NCI-H146 (cell line): ENCODE data around the gene SGCD.

Source experiments
- DNase-seq: peaks from one replicate; lab custom pipeline; 2025; lab: John Stamatoyannopoulos, UW

Gene SGCD

GRCh38 chr5:156361436-156362109 lies 34.6 kb downstream of the SGCD start:
- no peak for DNase-seq

GRCh38 chr5:156363861-156364260 lies 36.9 kb downstream of the SGCD start:
- DNase-seq: no peak

- DNase-seq: no peak
These were observed 39.6 kb downstream of the SGCD start for GRCh38 chr5:156366521-156366920.

GRCh38 chr5:156367597-156367996 lies 40.6 kb downstream of the SGCD start:
- DNase-seq: no peak

- no peak for DNase-seq
These were observed 49.0 kb downstream of the SGCD start for GRCh38 chr5:156375895-156376495.

GRCh38 chr5:156376751-156377150 lies 49.8 kb downstream of the SGCD start:
- no peak for DNase-seq

- DNase-seq: no peak
These were observed 51.2 kb downstream of the SGCD start for GRCh38 chr5:156378159-156378558.

- DNase-seq: no peak
These were observed 52.2 kb downstream of the SGCD start for GRCh38 chr5:156379206-156379605.

GRCh38 chr5:156380848-156381247 lies 53.9 kb downstream of the SGCD start:
- no peak for DNase-seq

GRCh38 chr5:156383510-156384265 lies 56.7 kb downstream of the SGCD start:
- no peak for DNase-seq

- DNase-seq: no peak
These were observed 58.5 kb downstream of the SGCD start for GRCh38 chr5:156385416-156385815.

GRCh38 chr5:156386976-156387375 lies 60.0 kb downstream of the SGCD start:
- no peak for DNase-seq

- DNase-seq: peak; percentile 25
These were observed 60.4 kb downstream of the SGCD start for GRCh38 chr5:156387391-156387790.

- DNase-seq: no peak
These were observed 61.3 kb downstream of the SGCD start for GRCh38 chr5:156388233-156388632.

- DNase-seq: no peak
These were observed 64.2 kb downstream of the SGCD start for GRCh38 chr5:156391139-156391538.

- no peak for DNase-seq
These were observed 67.0 kb downstream of the SGCD start for GRCh38 chr5:156393980-156394379.

- no peak for DNase-seq
These were observed 67.8 kb downstream of the SGCD start for GRCh38 chr5:156394642-156395305.

- DNase-seq: no peak
These were observed 68.3 kb downstream of the SGCD start for GRCh38 chr5:156395306-156395675.

- DNase-seq: no peak
These were observed 69.3 kb downstream of the SGCD start for GRCh38 chr5:156396063-156396829.

- DNase-seq: no peak
These were observed 69.8 kb downstream of the SGCD start for GRCh38 chr5:156396830-156397081.

GRCh38 chr5:156399323-156399722 lies 72.4 kb downstream of the SGCD start:
- no peak for DNase-seq

GRCh38 chr5:156400231-156400986 lies 73.4 kb downstream of the SGCD start:
- DNase-seq: no peak
